Globus pallidus (tissue), 1 donor: Measurements from ENCODE around the gene FAM170B.
A peak's percentile ranks its signal among the peaks of the same experiment; 100 is the strongest.

Experiments used
- DNase-seq: peaks from one replicate; pipeline ENCODE4 v3.0.0-alpha.2; 2015; ENCODE audit warnings: low spot score

FAM170B gene

DNA sequence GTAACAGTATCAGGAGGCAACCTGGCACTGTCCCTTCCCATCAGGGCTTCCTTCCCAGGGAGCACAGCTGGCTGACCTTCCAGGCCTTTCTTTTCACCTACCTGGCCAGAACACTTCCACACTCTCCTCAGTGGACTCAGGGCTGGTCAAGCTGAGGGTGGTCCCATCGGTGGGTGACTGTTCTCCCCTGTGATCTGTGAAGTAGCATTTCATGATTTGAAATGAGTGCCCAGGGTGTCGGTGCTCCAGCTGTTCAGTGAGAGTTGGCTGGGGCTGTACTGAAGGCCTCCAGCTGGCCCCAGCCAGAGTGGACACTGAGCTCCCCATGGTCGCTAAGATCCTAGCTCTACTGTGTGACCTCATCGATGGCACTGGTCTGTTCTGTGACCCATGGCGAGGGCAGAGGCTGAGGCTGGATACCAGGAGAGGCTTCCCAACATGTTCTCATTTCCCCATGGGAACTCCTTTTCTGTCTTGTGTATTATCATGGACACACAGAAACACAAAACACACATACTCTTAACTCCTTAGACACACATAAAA is at the start of gene FAM170B:
FAM170B (minus strand) TSS at position 316 of the 543 bp plus-strand sequence; CDS start at position 213, 103 bp downstream.
- no peak for DNase-seq

DNA sequence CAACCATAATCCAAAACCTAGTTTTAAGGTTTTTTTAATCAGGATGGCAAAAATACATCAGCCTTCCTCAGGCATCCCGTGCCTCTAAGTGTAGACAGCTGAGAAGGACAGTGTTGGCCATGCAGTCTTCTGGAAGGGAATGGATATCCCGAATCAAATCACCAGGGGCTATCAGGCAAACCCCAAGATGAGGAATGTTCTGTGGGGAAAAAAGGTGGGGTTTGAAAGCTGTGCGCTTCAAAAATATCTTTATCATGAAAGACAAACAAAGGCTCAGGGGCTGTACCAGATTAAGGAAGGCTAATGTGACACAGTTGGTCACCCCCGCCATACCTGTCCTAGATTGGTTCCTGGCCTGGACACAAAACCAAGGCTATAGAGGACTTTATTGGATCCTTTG is 49.0 kb upstream of the FAM170B start:
- DNase-seq, result no peak

DNA sequence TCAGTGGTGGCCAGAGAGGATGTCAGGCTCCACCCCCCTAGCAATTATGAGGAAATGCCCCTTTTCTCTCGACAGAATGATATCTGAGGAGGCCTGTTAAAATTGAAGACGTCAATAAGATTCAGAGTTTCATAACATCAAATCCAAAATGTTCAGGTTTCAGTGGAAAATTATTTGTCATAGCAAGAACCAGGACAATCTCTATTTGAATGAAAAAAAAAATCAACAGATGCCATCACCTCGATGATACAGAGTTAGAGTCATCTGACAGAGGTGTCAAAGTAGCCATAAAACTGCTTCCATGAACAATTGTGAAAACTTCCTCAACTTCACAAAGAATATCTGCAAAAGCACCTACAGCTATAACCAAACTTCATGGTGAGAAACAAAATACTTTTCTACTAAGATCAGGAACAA is 46.6 kb upstream of the FAM170B start:
- no peak for DNase-seq

DNA sequence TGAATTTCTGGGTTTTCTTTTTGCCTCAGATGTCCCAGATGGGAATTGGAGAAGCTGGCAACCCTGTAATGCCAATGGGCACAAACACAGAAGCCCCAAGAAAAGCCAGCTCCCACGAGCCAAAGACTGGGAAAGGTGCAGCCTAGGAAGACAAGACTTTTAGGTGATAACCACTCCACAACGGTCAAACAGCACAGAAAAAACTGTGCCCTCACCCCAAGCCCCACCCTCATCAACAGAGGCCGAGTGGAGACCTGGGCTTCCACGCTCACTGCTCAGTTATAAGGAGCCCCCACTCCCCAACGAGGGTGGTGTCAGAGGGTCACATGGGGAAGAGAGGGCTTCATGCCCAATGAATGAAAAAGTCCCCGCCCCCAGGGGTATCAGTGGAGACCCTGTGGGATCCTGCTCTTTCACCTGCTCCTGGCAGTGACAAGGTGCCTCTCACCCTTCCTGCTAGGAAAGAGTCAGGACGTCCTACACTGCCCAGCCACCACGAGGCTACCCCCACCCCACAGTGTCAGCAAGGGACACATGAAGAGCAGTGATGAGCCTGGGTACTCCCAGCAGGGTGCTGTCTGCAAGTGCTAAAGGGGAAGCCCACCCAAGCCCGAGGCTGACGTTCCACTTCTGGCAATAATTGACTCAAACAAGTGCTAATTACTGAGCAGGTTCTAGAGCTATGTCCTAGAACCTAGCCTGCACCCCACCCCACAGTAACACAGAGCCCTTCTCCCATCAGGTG is 46.0 kb upstream of the FAM170B start:
- DNase-seq, result no peak

DNA sequence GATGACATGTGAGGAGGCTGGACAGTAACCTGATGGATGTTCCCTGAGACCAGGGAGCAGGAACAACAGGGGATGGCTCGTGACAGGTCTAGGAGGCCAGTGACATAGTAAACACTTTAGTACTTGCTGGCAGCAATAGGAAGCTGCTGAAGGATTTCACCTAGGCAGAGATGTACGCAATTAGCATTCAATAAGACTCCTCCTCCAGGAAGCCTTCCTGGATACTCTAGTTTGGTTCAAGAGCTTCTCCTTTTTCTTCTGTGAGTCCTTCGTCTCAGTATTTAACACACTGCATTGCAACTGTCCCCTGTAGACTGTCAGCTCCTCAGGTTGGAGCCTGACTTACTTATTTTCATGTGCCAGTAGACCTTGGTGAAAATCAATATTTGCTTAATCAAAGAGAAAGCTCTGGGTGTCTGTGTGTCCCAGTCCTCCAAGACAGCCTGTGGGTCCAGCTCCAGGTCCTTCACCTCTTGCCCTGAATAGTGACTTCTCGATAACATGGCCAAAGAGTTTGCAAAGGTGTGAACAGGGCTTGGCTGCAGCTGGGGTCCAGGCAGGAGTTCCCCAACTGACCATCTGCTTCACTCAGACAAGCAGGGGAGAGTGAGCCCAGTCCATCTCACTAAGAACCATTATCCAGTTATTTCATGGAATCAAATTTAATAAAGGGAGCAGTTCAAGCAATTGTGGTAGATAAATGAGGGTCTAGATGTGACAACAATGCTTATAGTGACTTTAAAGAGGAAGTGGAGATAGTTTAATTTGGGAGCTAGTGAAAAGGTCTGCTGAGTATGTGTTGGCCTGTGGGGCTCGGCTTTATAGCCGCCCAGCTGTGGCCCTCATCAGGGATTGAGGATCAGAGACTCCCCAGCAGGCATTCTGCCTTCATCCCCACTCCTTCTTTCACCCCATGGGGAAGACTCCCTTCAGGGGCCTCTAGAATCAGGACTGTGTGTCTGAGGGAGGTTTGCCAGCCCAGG is 45.0 kb upstream of the FAM170B start:
- no peak for DNase-seq

DNA sequence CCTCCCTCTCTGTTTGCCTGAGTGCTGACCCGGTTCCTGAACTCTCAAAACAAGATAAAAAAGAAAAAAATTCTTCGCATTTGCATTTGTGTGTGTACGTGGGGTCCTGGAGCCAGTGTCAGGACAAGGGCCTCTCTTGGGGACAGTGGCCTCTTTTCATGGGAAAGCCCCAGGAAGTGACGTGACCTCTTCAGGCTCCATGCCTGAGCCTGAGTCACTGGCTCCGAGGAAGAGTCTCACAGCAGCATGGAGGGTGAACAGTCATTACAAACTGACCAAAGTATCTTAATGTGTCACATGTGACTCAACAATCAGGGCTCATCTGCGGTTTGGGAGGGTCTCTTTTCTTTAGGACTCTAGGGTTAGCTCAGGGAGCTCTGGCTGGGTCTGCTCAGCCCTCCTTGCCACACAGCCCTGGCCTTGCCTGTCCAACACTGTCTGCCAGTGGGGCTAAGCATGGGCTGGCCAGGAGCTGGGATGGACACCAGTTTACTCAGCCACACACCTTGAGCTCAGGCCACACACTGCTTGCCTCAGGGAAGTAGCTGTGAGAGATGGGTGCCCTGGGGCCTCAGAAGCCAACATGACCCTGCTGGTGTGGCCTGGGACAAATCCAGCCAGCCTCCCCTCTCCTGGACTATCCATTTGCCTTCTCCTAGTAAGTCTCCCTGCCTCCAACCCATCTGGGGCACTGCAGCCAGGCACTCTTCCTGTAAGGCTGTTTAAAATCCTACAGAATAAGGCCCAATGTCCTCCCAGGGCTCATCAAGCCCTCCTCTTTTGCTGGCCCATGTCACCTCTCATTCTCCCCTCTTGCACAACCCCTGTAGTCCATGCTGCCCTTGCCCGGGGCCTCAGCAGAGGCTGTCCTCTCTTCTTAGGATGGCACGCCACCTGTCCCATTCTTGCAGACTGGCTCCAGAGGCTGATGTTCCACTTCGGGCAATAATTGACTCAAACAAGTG is 43.9 kb upstream of the FAM170B start:
- DNase-seq, result peak; percentile 76

DNA sequence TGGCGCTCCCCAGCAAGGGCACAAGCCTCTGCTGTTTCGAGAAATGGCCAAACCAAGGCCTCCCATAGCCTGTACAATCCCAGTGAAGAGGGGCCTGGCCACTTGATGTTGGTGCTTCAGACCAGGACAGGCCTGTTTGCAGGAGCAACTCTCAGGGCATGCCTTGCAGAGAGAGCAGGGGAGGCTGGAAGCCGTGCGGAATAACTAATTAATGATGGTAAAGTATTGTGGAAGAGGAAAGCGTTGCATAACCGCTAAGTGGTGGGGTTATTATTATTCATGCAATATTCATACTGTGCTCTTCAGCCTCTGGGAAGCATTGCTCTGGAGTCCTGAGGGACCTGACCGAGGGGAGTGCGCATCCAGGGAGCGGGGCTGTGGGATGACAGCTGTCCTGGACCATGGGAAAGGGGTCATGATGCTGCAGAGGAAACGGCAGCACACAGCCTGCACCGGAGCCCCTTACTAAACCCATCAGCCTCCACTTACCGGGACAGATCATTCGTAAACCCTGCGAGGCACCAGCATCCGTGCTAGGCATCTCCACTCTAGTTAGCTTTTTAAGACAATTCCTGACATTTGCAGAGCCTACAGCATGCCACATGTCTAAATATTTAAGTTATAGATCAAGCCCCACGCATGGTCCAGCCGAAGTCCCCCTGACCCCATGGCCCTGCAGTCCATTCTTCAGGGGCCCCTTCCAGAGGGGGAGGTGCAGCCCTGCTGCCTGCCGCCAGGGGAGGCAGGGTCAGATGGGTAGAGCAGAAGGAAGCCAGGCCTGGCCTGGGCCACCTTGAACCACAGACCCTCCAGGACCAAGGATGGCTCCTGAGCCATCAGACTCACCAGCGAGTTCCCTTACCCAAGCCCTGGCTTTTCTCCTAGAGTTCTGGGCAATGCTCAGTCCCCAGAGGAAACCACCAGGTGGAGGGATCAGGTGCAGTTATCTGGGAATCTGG is 42.8 kb upstream of the FAM170B start:
- DNase-seq, result no peak

DNA sequence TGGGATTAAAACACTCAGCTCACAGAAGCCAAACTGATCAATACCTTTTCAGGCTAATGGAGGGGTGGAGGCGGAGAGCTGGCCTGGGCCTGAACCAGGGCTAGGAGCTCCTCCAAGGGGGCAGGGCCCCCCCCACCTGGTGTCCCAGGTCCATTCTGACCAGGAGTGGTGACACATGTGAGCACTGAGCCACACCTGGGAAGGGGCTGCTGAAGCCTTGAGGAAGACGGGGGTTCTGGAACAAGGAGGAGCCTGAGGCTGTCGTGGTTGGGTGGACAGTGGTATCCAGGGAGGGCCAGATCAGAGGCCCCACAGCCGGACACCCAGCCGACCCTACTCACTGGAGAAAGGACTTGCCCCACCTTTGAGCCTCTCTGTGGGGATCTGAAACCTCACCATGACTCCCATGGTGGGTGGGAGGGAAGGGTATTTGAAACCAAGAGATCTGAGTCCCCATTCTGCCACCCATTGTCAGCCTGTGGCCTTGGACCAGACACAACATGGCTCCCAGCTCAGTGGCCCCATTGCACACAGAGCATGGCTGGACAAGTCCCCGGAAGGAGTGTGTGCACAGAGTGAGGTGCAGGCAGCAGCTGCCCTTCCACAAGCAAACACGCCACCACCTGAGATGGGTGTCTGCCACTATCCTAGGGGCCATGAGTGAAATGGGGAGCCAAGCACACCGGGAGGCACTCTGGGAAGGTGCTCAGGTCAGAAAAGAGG is 41.9 kb upstream of the FAM170B start:
- no peak for DNase-seq

DNA sequence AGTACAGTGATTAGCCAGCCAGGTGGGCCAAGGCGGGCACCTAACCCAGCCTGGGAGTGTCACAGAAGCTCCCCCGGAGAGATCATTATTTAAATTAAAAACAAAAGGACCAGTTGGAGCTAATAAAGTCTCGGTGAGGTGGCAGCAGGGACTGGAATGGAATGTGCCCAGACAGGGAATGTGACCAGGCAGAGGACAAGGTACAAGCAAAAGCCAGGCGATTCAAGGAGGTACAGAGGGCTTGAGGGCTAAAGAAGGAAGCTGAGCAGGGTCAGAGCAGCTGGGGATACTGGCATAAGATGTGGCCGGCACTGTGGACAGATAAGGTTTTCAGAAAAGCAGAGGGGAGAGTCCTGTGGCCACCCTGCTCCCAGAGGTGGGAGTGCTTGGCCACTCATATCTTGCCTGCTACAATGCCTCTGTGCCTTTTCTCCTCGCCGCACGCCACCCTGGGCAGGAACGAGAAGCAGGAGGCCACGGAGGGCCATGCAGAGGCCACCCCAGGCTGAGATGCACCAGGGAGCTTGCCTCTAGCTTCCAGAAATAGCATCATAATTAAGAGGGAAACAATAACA is 41.2 kb upstream of the FAM170B start:
- DNase-seq, result no peak

DNA sequence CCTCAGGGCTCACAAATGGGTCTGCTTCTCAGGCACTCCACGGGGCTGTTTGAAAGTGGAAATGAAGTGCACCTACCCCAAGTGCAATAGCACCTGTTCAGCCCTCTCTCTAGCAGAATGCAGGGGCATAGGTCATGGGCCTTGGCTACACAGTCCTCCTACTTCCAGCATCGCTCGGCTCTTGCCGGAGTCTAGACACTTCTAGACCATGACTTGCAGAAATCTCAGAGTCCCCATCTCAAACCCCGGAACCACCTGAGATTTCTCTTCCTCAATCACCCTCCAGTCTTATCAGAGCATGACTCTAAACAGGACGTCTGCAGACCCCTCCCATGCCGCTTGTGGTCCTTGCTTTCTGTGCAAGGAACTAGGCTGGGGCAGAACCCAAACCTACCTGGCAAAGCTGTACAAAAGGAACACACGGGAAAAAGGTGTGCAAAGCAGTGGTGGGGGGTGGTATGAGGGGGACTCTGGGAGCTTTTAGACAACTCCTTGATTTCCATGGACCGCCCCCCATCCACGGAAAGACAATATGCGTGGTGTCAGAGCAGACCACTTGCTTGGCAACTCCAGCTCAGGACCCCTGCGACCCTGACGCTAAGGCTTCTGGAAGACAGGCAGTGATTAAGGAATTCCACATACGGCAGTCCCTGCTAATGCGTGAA is 40.6 kb upstream of the FAM170B start:
- no peak for DNase-seq

DNA sequence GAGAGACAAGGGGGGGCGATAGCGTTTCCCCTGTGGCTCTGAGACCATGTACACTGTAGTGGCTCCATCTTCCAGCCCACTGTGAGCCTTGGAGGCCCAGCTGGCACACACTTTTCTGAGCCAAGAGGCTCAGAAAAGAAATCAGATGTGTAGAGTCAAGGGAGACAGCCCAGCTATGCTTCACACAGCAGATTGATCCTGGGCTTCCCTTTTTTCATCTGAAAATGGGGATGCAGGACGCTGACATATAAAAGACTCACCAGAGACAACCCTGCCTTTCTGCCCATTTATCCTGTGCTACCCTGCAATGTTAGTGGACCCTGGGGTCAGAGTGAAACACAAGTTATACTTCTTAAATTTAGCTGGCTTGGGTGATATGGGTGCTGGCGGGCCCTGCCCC is 40.0 kb upstream of the FAM170B start:
- no peak for DNase-seq

DNA sequence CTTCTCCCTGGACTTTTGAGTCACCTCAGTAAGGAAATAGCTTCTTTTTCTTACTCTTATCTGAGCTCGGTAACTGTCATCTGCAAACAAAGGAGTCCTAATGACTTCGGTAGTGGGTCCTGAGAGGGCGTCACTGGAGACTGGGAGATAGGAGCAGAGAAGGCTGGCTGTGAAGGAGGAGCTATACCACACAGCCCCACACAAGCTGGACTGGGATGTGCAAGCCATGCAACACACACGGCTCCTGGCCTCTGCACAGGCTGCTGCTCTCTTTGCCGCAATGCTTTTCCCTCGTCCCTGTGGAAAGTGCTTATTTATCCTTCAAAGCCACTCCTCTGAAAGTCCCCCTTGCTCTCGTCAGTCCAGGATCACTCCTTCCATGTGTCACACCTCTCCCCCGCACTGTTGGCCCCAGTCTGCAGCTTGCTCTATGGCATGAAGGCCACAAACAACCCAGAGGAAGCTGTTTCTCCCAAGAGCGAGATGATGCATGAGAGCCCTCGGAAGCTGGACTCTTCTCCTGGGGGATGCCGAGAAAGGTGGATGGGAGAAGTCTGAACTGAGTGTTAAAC is 39.5 kb upstream of the FAM170B start:
- no peak for DNase-seq

DNA sequence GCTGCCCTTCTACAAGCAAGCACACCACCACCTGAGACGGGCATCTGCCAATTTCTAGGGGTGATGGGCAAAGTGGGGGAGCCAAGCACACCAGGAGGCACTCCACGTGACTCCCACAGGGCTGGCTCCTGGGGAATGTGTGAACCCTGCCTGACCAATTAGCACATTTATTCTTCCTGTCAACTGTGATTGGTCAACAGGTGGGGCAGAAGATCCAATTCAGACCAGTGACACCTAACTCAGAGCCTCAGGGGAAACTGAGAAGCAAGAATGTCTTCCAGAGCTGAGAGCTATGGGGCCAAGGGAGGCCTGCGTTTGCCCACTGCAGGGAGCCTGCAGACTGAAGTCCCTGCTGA is 38.9 kb upstream of the FAM170B start:
- no peak for DNase-seq

DNA sequence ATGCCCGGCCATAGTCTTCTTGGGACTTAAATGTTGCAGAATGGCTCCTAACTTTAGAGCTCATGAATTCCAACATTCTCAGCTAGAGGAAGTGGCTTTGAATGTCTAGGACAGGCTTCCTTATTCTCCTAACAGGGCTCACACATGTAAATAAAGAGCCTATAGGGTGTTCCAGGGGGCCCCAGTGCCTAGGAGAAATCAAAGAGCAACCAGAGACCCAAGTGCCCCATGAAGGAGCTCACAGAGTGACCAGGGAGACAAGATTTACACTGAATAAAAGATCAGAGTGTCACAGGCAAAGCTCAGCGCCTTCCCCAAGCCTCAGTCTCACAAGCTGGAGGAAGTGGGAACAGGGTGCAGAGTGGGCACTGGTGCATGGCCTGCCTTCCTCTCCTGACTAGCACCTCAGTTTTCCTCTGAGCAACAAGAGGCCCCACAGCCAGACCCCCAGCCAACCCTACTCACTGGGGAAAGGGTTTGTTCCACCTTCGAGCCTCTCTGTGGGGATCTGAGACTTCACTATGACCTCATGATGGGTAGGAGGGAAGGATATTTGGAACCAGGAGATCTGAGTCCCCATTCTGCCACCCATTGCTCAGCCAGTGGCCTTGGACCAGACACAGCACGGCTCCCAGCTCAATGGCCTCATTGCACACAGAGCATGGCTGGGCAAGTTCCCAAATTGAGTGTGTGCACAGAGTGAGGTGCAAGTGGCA is 38.4 kb upstream of the FAM170B start:
- no peak for DNase-seq

DNA sequence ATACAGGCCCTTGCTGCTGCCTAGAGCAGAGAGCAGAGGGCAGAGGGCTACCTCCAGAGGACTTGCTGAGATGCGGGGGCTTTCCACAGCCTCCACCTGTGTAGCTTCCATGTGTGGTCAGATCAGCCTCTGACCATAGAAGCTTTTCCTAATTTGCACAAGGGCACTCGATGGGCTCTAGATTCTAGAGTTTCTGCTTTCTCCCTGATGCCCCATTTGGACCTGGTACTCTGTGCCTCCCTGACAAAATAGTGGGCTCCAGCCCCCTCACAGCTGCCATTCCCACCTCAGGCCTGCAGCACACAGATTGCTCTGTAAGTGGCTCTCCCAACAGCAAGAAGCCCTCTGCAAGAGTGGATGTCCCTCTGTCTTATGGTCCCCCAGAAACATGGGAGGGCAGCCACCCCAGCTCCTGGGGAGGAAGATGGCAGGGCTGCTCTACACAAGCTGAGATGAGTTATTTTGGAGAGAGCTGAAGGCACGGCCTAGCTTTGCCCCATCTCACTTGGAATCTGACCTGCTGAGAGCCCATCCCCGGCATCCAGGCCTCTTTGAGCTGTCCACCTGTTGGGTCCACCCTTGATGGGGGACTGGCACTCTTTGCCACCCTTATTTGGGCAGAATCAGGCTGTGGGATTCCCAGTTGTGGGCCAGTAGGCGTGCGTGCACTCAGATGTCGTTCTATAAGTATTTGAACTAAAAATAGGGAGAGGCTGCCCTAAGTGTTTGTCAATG is 37.7 kb upstream of the FAM170B start:
- DNase-seq, result no peak

DNA sequence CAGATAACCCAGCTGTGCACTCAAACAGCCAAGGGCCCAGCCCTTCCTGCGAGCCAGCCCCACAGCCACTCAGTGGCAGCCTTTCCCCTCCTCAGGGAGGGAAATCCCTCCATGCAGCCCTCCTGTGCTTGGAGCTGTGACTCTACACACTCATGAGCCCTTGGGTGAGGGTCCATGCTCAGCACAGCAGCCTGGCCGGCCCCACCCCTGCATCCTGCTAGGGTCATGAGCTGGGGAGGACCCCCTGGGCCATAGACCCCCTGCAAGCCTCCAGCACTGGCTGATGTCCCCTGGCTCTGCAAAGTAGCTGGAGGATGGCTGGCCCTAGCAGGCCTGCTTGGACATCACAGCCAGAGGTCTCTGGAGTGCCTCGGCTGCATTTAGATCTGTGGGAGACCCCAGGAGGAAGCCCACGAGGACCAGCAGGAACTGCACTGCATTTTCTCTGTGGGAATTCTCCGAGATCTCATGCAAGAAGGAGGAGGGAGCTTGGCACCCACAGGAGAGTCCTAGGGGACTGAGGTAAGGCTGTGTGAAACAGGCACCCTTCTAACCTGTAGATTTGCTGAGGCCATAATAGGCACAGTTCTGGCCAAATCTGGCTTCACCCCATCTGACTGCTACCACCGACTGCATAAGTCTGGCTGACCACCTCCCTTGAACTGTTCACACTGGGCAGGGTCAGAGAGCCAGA is 37.0 kb upstream of the FAM170B start:
- no peak for DNase-seq

DNA sequence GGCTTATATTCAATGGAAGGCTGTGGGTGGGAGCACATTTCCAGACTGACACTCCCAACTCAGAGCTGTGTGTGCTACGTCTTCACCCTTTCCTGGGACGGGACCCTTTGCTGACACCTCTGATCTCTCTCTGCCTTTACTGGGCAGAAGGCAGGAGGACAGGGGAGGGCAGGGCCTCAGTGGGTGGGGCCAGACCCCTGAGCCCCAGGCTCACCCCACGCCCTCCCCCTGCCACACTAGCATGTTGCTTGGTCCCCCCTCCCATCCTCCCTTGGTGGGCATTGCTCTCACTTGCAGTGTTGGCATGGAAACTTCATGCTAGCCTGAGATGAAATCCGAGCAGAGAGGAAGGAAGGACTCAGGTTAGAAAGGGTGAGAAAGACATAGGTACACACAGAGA is 36.0 kb upstream of the FAM170B start:
- no peak for DNase-seq
